HCT116 (cell line): Measurements from ENCODE around the gene CREBL2. TPM values are rescaled to one million over a fixed set of nuclear protein-coding genes. Genes with fewer than 3 reads are reported as not detected.

ENCODE experiments used
- ATAC-seq: fragments of 200-7000 bp; cut with Tn5 transposase; 2 replicates; pipeline ENCODE4 v1.9.1; 2020; ENCODE audit warnings: mild to moderate bottlenecking, moderate library complexity
- BruUV-seq: library from RNA; stranded (reverse); fragments of 400-500 nt; replicated peaks from 2 replicates; lab custom pipeline; 2021; lab: Mats Ljungman, UMichigan
- CTCF ChIA-PET: fragments of 300-600 bp; sonication (Branson Sonifier 250); formaldehyde crosslinking; loops from one replicate; lab custom pipeline; 2021; ENCODE audit warnings: antibody characterized with exemption; lab: Charles Lee
- POLR2A ChIA-PET: fragments of 300-600, 350-600 bp; sonication (Branson Sonifier 250); formaldehyde crosslinking; loops from one replicate; lab custom pipeline; 2021; ENCODE audit warnings: antibody characterized with exemption; lab: Charles Lee
- RAD21 ChIA-PET, 2 experiments: fragments of 300-600 bp; sonication (Branson Sonifier 250); formaldehyde crosslinking; loops; one replicate each; lab custom pipeline; 2023; ENCODE audit warnings: low total read pairs in 2 of 2; ENCODE audit not compliant: uncharacterized antibody in 2 of 2, unreplicated experiment in 2 of 2, low non-redundant PET in 1 of 2; lab: Charles Lee
- DNase-seq: peaks from one replicate; pipeline ENCODE4 v3.0.0-alpha.2; 2010; ENCODE audit warnings: low read depth, low spot score
- H2AFZ ChIP-seq: fragments of 200-600 bp; shearing (Covaris generic), sonication (generic); 2 replicates; pipeline ENCODE4 v1.6.1; 2017; ENCODE audit warnings: low read depth, mixed run types, mixed read lengths, antibody characterized with exemption, low read length; ENCODE audit not compliant: poor library complexity, severe bottlenecking
- H3K27ac ChIP-seq: 2 replicates; pipeline ENCODE4 v1.5.1; 2012; ENCODE audit warnings: low read depth, low read length
- H3K27me3 ChIP-seq: fragments of 200-600 bp; sonication (generic); 2 replicates; pipeline ENCODE4 v1.6.1; 2016; ENCODE audit warnings: mixed run types, low read length, mixed read lengths; ENCODE audit not compliant: insufficient read depth
- H3K36me3 ChIP-seq, 2 experiments: fragments of 200-500 bp in 1 of 2; fragments of 200-600 bp in 1 of 2; sonication (Bioruptor generic) in 1 of 2; sonication (generic) in 1 of 2; 2 replicates each; pipeline versions ENCODE4 v1.5.1 to v1.6.1; 2014 to 2016; ENCODE audit warnings: low read length in 2 of 2, inconsistent platforms in 1 of 2, mixed read lengths in 1 of 2, mixed run types in 1 of 2; ENCODE audit not compliant: insufficient read depth in 2 of 2, control insufficient read depth in 1 of 2
- H3K4me1 ChIP-seq, 2 experiments: fragments of 200-600 bp in 1 of 2; sonication (generic) in 1 of 2; 2 replicates each; pipeline versions ENCODE4 v1.5.1 to v1.6.1; 2012 to 2017; ENCODE audit warnings: low read length in 2 of 2, inconsistent platforms in 1 of 2, mild to moderate bottlenecking in 1 of 2, mixed read lengths in 1 of 2, mixed run types in 1 of 2, moderate library complexity in 1 of 2; ENCODE audit not compliant: insufficient read depth in 2 of 2, control insufficient read depth in 1 of 2
- H3K4me2 ChIP-seq: fragments of 200-600 bp; sonication (generic); 2 replicates; pipeline ENCODE4 v1.6.1; 2017; ENCODE audit warnings: mixed run types, low read length, mixed read lengths
- H3K4me3 ChIP-seq, 2 experiments: fragments of 200-600 bp in 1 of 2; sonication (generic) in 1 of 2; replicated peaks in 1 of 2; 2 replicates each; pipeline ENCODE4 v1.5.1; 2011 to 2016; ENCODE audit warnings: low read length in 2 of 2, control low read depth in 1 of 2, low read depth in 1 of 2, mild to moderate bottlenecking in 1 of 2, mixed read lengths in 1 of 2, mixed run types in 1 of 2
- H3K79me2 ChIP-seq: fragments of 200-600 bp; sonication (generic); 2 replicates; pipeline ENCODE4 v1.6.1; 2017; ENCODE audit warnings: mild to moderate bottlenecking, mixed run types, low read length, moderate library complexity, mixed read lengths; ENCODE audit not compliant: insufficient read depth
- H3K9ac ChIP-seq: fragments of 200-600 bp; sonication (generic); 2 replicates; pipeline ENCODE4 v1.6.1; 2016; ENCODE audit warnings: low read length, mixed read lengths
- H3K9me2 ChIP-seq: fragments of 200-600 bp; sonication (generic), shearing (Covaris generic); 2 replicates; pipeline ENCODE4 v1.6.1; 2017; ENCODE audit warnings: mixed run types, mild to moderate bottlenecking, moderate library complexity; ENCODE audit not compliant: insufficient read depth
- H3K9me3 ChIP-seq, 2 experiments: fragments of 200-500 bp in 1 of 2; fragments of 200-600 bp in 1 of 2; sonication (Bioruptor generic) in 1 of 2; sonication (generic) in 1 of 2; 2 replicates each; pipeline ENCODE4 v1.6.1; 2014 to 2017; ENCODE audit warnings: low read length in 2 of 2, mixed read lengths in 2 of 2, inconsistent platforms in 1 of 2, low read depth in 1 of 2, mild to moderate bottlenecking in 1 of 2, mixed run types in 1 of 2, moderate library complexity in 1 of 2; ENCODE audit not compliant: control insufficient read depth in 1 of 2, insufficient read depth in 1 of 2
- H4K20me1 ChIP-seq: fragments of 200-600 bp; sonication (generic), shearing (Covaris generic); 2 replicates; pipeline ENCODE4 v1.6.1; 2017; ENCODE audit warnings: mixed run types, mild to moderate bottlenecking, moderate library complexity; ENCODE audit not compliant: insufficient read depth
- ATF3 ChIP-seq: IDR thresholded peaks from 2 replicates; pipeline ENCODE4 v1.6.1; 2012
- CBX3 ChIP-seq: IDR thresholded peaks from 2 replicates; pipeline ENCODE4 v1.6.1; 2012; ENCODE audit warnings: low read depth
- CEBPB ChIP-seq: IDR thresholded peaks from 2 replicates; pipeline ENCODE4 v1.6.1; 2012; ENCODE audit warnings: low read depth
- EGR1 ChIP-seq: IDR thresholded peaks from 2 replicates; pipeline ENCODE4 v1.6.1; 2012; ENCODE audit warnings: low read depth
- EZH2 ChIP-seq: fragments of 200-600 bp; sonication (generic); IDR thresholded peaks from 2 replicates; pipeline ENCODE4 v1.6.1; 2017; ENCODE audit warnings: antibody characterized with exemption, mixed run types
- EZH2phosphoT487 ChIP-seq: fragments of 200-600 bp; IDR thresholded peaks from 2 replicates; pipeline ENCODE4 v1.6.1; 2018; ENCODE audit warnings: antibody characterized with exemption, borderline replicate concordance
- POLR2A ChIP-seq: IDR thresholded peaks from 2 replicates; pipeline ENCODE4 v1.7.0; 2011; ENCODE audit warnings: borderline replicate concordance; ENCODE audit not compliant: insufficient read depth, insufficient read length; ENCODE audit errors: extremely low read depth
- POLR2AphosphoS5 ChIP-seq: IDR thresholded peaks from 2 replicates; pipeline ENCODE4 v1.6.1; 2011; ENCODE audit warnings: mild to moderate bottlenecking, low read depth, low read length, moderate library complexity
- SRF ChIP-seq: IDR thresholded peaks from 2 replicates; pipeline ENCODE4 v1.6.1; 2012; ENCODE audit warnings: low read depth
- TCF7L2 ChIP-seq: IDR thresholded peaks from 2 replicates; pipeline ENCODE4 v1.7.0; 2011; ENCODE audit warnings: borderline replicate concordance, inconsistent platforms; ENCODE audit not compliant: insufficient read depth, insufficient read length; ENCODE audit errors: extremely low read depth
- ZBTB33 ChIP-seq: IDR thresholded peaks from 2 replicates; pipeline ENCODE4 v1.6.1; 2011; ENCODE audit warnings: mild to moderate bottlenecking, low read length, moderate library complexity; ENCODE audit not compliant: insufficient replicate concordance; ENCODE audit errors: extremely low read depth
- ZFX ChIP-seq: fragments of 450-650 bp; IDR thresholded peaks from 2 replicates; pipeline ENCODE4 v1.6.1; 2017
- ZNF274 ChIP-seq: fragments of 200-500 bp; sonication (Bioruptor generic); IDR thresholded peaks from 2 replicates; pipeline ENCODE4 v1.6.1; 2014; ENCODE audit warnings: mild to moderate bottlenecking, low read depth, low read length, inconsistent platforms
- intact Hi-C: fragments of 100-400 bp; cut with micrococcal nuclease; formaldehyde crosslinking; loops from 2 replicates; pipeline ENCODE4 v1.10.0; 2022
- total RNA-seq: library from RNA; stranded (reverse); gene quantifications from one replicate; pipeline ENCODE4 v1.2.1, GENCODE V29; 2021; ENCODE audit not compliant: unreplicated experiment

Gene CREBL2
- total RNA-seq, 1 experiment from 2014 or later, result 11.3 TPM

GRCh38 chr12:12671850-12672660 is 60.4 kb downstream of the CREBL2 start (continued):
- TF ChIP-seq ZNF274 (no peak), POLR2A (no peak)

GRCh38 chr12:12673296-12673695 is 61.6 kb downstream of the CREBL2 start:
- H3K9me2 ChIP-seq, result no peaks in the 10 kb centered on the region
- CTCF ChIA-PET, result no interaction called here
- H3K79me2 ChIP-seq, result no peaks in the 10 kb centered on the region
- no peaks in the 10 kb centered on the region for H4K20me1 ChIP-seq
- no TSS peak for BruUV-seq
- no peaks in the 10 kb centered on the region for H3K27me3 ChIP-seq
- ATAC-seq, result no peak
- H3K27ac ChIP-seq, result no peak overlapping the region
- no peak for DNase-seq
- RAD21 ChIA-PET, result no interaction called here
- TF ChIP-seq EZH2 (no peak), ATF3 (no peak), CEBPB (no peak), SRF (no peak), ZNF274 (no peak), EZH2phosphoT487 (no peak), EGR1 (no peak), ZBTB33 (no peak), CBX3 (no peak), POLR2A (no peak), POLR2AphosphoS5 (no peak), ZFX (no peak), TCF7L2 (no peak)
- POLR2A ChIA-PET, result interaction anchor here (0.7 kb wide), 1 partner anchor 316 kb away, joined by 3 read pairs; the partner anchor contains the start of gene BORCS5
- intact Hi-C loops, result no loop called here
- H3K4me2 ChIP-seq, result peak overlapping the region; percentile 44; the same call in 1 of the 2 replicates
- H3K9ac ChIP-seq, result no peak overlapping the region
- H3K36me3 ChIP-seq, result no peaks in the 10 kb centered on the region
- no peaks in the 10 kb centered on the region for H3K9me3 ChIP-seq
- no peak overlapping the region for H3K4me3 ChIP-seq
- H3K4me1 ChIP-seq, result peaks cover 2 to 18% of the 10 kb centered on the region in 2 experiments; a peak in 3 of 4 replicates
- no peak overlapping the region for H2AFZ ChIP-seq
